ENCODE results near the gene SSC5D. TPM values are rescaled to one million over a fixed set of nuclear protein-coding genes. Genes with fewer than 3 reads are reported as not detected.

SSC5D gene
- polyA plus RNA-seq, 1 experiment, result 2.1 TPM

DNA sequence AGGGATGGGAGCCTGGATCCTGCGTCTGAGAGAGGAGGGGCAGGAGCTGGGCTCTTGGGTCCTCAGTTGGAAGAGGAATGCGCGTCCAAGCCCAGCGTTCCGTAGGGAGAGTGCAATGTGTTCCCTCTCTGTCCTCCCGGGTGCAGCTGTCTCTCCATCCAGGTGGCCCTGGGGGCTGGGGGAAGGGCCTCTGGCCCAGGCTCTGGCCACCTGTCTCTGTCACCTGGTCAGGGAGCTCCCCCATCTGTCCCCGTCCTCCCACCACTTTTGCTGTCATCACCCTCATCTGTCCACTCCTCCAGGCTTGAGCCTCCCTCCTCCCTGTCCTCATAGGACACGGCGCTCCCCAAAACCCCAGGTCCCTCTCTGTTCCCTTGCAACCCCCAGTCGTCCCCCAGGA, 52.4 kb downstream of the SSC5D start:
- ChIA-PET POLR2A (no interaction called here), CTCF (no interaction called here)
- Histone ChIP-seq H3K4me3 (ENCODE audit: low read depth, low read length) (no peak overlapping the region), H3K27me3 (ENCODE audit: control insufficient read depth, insufficient read depth, low read length) (no peaks in the 10 kb centered on the region), H3K27ac (ENCODE audit: low read depth, low read length) (no peak overlapping the region), H3K9me3 (ENCODE audit: control insufficient read depth, insufficient read depth, low read length) (peaks cover 12% of the 10 kb centered on the region)
- TF ChIP-seq, protein P1, sequence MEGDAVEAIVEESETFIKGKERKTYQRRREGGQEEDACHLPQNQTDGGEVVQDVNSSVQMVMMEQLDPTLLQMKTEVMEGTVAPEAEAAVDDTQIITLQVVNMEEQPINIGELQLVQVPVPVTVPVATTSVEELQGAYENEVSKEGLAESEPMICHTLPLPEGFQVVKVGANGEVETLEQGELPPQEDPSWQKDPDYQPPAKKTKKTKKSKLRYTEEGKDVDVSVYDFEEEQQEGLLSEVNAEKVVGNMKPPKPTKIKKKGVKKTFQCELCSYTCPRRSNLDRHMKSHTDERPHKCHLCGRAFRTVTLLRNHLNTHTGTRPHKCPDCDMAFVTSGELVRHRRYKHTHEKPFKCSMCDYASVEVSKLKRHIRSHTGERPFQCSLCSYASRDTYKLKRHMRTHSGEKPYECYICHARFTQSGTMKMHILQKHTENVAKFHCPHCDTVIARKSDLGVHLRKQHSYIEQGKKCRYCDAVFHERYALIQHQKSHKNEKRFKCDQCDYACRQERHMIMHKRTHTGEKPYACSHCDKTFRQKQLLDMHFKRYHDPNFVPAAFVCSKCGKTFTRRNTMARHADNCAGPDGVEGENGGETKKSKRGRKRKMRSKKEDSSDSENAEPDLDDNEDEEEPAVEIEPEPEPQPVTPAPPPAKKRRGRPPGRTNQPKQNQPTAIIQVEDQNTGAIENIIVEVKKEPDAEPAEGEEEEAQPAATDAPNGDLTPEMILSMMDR (IDR thresholded peaks at IDR 0.05; ENCODE audit: low read depth, low read length), result no peak
- DNase-seq (ENCODE audit: low read depth, low spot score), result no peak

DNA sequence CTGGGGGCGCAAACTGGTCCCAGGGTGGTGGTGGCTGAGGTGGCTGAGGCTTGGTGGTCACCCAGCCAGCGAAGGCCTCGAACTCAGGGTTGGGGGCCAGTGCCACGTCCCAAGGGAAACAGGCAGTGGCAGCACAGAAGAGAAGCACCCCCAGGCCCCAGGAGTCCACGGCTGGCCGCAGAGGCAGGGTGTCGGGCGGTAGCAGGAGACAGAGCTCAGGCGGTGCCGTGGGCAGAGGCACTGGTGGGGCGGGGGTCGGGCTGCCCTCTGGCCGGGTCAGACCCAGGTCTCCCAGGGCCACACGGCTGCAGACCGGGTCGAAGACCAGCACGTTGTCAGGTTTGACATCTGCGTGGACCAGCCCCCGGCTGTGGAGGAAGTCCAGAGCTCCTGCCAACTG, 52.9 kb downstream of the SSC5D start:
- POLR2A ChIA-PET, result interaction anchor here (0.6 kb wide), 1 partner anchor 104 kb away, joined by 3 read pairs; no protein-coding TSS in a partner anchor
- TF ChIP-seq, protein P1 (IDR thresholded peaks at IDR 0.05; ENCODE audit: low read depth, low read length), result no peak
- H3K9me3 ChIP-seq (ENCODE audit: control insufficient read depth, insufficient read depth, low read length), result peaks cover 12% of the 10 kb centered on the region
- no peak overlapping the region for H3K4me3 ChIP-seq (ENCODE audit: low read depth, low read length)
- no peak overlapping the region for H3K27ac ChIP-seq (ENCODE audit: low read depth, low read length)
- no peaks in the 10 kb centered on the region for H3K27me3 ChIP-seq (ENCODE audit: control insufficient read depth, insufficient read depth, low read length)
- DNase-seq (ENCODE audit: low read depth, low spot score), result no peak
- CTCF ChIA-PET, result no interaction called here

DNA sequence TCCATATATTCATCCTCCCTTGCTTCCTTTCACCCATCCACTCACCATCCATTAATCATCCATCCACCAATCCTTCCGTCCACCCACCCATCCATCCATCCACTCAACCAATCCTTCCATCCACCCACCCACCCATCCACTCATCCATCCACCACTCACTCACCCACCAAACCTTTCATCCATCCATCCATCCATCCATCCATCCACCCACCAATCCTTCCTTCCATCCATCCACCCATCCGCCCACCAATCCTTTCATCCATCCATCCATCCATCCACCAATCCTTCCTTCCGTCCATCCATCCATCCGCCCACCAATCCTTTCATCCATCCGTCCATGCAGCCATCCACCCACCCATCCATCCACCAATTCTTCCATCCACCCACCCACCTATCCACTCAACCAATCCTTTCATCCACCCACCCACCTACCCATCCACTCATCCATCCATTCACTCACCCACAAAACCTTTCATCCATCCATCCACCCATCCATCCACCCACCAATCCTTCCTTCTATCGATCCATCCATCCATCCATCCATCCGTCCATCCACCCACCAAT, 54.1 kb downstream of the SSC5D start:
- no peak for DNase-seq (ENCODE audit: low read depth, low spot score)
- ChIA-PET CTCF (no interaction called here), POLR2A (no interaction called here)
- H3K9me3 ChIP-seq (ENCODE audit: control insufficient read depth, insufficient read depth, low read length), result peaks cover 12% of the 10 kb centered on the region
- no peak overlapping the region for H3K27ac ChIP-seq (ENCODE audit: low read depth, low read length)
- TF ChIP-seq, protein P1 (IDR thresholded peaks at IDR 0.05; ENCODE audit: low read depth, low read length), result no peak
- no peaks in the 10 kb centered on the region for H3K27me3 ChIP-seq (ENCODE audit: control insufficient read depth, insufficient read depth, low read length)
- H3K4me3 ChIP-seq (ENCODE audit: low read depth, low read length), result no peak overlapping the region

DNA sequence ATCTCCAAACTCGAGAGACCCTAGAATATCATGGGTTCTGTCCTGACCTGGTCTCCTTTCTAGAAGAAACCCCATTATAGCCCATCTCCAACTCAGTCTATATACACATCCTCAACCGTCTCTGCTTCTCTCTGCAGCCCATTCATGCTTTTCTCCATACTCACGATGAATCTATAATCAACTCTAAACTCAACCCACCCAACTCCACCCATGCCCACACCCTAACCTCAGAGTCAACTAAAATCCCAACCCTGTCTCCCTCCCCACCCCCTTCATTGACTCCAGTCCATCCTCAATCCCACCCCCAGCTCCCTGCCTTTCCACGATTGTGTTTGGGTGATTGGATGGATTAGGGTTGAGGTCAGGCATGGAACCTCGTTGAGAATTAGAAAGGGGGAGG, 55.3 kb downstream of the SSC5D start:
- no peak overlapping the region for H3K27ac ChIP-seq (ENCODE audit: low read depth, low read length)
- POLR2A ChIA-PET, result interaction anchor here (0.6 kb wide), 1 partner anchor 11 kb away, joined by 5 read pairs; no protein-coding TSS in a partner anchor
- CTCF ChIA-PET, result no interaction called here

DNA sequence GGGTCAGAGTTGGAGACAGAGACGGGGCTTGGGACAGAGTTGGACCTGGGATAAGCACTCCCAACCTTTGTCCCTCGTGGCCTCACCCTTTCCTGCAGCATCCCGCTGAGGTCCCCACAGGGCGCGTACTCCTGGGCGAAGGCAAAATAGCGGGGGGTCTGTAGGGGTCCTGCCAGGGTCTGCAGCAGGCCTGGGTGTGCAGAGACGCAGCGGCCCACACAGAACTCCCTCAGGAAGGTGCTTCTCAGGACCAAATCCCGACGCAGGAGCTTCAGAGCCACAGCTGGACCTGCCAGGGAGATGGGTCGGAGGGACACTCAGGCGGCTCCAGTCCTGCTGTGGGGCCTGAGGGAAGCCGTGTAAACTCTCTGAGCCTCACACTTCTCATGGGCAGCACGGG, 55.8 kb downstream of the SSC5D start:
- ChIA-PET POLR2A (interaction anchor here (0.5 to 0.6 kb wide), 2 partner anchors 11 kb away, joined by 3 to 5 read pairs; no protein-coding TSS in a partner anchor), CTCF (no interaction called here)

More for the DNA sequence above, 55.3 kb downstream of the SSC5D start:
- TF ChIP-seq, protein P1 (IDR thresholded peaks at IDR 0.05; ENCODE audit: low read depth, low read length), result no peak
- Histone ChIP-seq H3K4me3 (ENCODE audit: low read depth, low read length) (no peak overlapping the region), H3K27me3 (ENCODE audit: control insufficient read depth, insufficient read depth, low read length) (no peaks in the 10 kb centered on the region), H3K9me3 (ENCODE audit: control insufficient read depth, insufficient read depth, low read length) (peaks cover 12% of the 10 kb centered on the region)
- DNase-seq (ENCODE audit: low read depth, low spot score), result no peak

More for the DNA sequence above, 55.8 kb downstream of the SSC5D start:
- peaks cover 12% of the 10 kb centered on the region for H3K9me3 ChIP-seq (ENCODE audit: control insufficient read depth, insufficient read depth, low read length)
- H3K27me3 ChIP-seq (ENCODE audit: control insufficient read depth, insufficient read depth, low read length), result no peaks in the 10 kb centered on the region
- no peak for DNase-seq (ENCODE audit: low read depth, low spot score)
- TF ChIP-seq, protein P1 (IDR thresholded peaks at IDR 0.05; ENCODE audit: low read depth, low read length), result no peak
- no peak overlapping the region for H3K4me3 ChIP-seq (ENCODE audit: low read depth, low read length)
- H3K27ac ChIP-seq (ENCODE audit: low read depth, low read length), result no peak overlapping the region
